Activated naive CD4-positive, alpha-beta T cell treated with anti-CD3 and anti-CD28 coated beads, Interleukin-2, amount 50 U/mL, for 72 hours (primary cell): ENCODE measurements around the gene PDXK. TPM values are rescaled to one million over a fixed set of nuclear protein-coding genes. Genes with fewer than 3 reads are reported as not detected.

ENCODE experiments used
- ATAC-seq, 2 donors: fragments of 150-1000 bp; cut with Tn5 transposase; 2 replicates each; pipeline ENCODE4 v1.10.0; 2021; ENCODE audit warnings: mild to moderate bottlenecking in 2 of 2, moderate library complexity in 2 of 2
- DNase-seq, 2 donors: peaks; one replicate each; pipeline ENCODE4 v3.0.0; 2021 to 2022; ENCODE audit warnings: low spot score in 2 of 2
- H3K27ac Mint-ChIP-seq, 2 donors: one replicate each; pipeline ENCODE4 v1.8.0; 2022; ENCODE audit warnings: mild to moderate bottlenecking in 2 of 2, mixed read lengths in 2 of 2
- H3K36me3 Mint-ChIP-seq, 2 donors: one replicate each; pipeline ENCODE4 v1.8.0; 2022; ENCODE audit warnings: mixed read lengths in 2 of 2
- H3K9me3 Mint-ChIP-seq, 2 donors: one replicate each; pipeline ENCODE4 v1.8.0; 2022; ENCODE audit warnings: mixed read lengths in 2 of 2
- total RNA-seq, 2 donors: library from RNA; stranded (reverse); gene quantifications; one replicate each; pipeline ENCODE4 v1.2.3, GENCODE V29; 2022

Gene PDXK
- total RNA-seq, 2 donors from 2014 or later = 70.3 to 121 TPM

- no peaks in the 10 kb centered on the region for H3K9me3 Mint-ChIP-seq
- DNase-seq = no peak
- no peak overlapping the region for H3K27ac Mint-ChIP-seq
- H3K36me3 Mint-ChIP-seq = no peaks in the 10 kb centered on the region
- ATAC-seq = no peak
These were observed 43.6 kb downstream of the PDXK start for GRCh38 chr21:43762303-43763128.

GRCh38 chr21:43763901-43764523 lies 45.1 kb downstream of the PDXK start:
- ATAC-seq (no peak), DNase-seq (no peak)
- peak overlapping the region in 1 of 2 donors; percentile 37 for H3K27ac Mint-ChIP-seq
- no peaks in the 10 kb centered on the region for H3K36me3 Mint-ChIP-seq
- no peaks in the 10 kb centered on the region for H3K9me3 Mint-ChIP-seq

GRCh38 chr21:43764576-43765495 lies 45.9 kb downstream of the PDXK start:
- DNase-seq (no peak), ATAC-seq (no peak)
- no peaks in the 10 kb centered on the region for H3K36me3 Mint-ChIP-seq
- no peaks in the 10 kb centered on the region for H3K9me3 Mint-ChIP-seq
- peak overlapping the region in 1 of 2 donors; percentile 60 for H3K27ac Mint-ChIP-seq

- peaks cover 0 to 9% of the 10 kb centered on the region in 2 donors for H3K36me3 Mint-ChIP-seq
- H3K27ac Mint-ChIP-seq = peak overlapping the region in 1 of 2 donors; percentile 69
- DNase-seq (no peak), ATAC-seq (no peak)
- H3K9me3 Mint-ChIP-seq = no peaks in the 10 kb centered on the region
These were observed 48.0 kb downstream of the PDXK start for GRCh38 chr21:43766734-43767497.

- Mint-ChIP-seq H3K36me3 (peaks cover 0 to 9% of the 10 kb centered on the region in 2 donors), H3K27ac (peak overlapping the region; percentile 69 to 81), H3K9me3 (no peaks in the 10 kb centered on the region)
- ATAC-seq (no peak), DNase-seq (no peak)
These were observed 48.6 kb downstream of the PDXK start for GRCh38 chr21:43767498-43767983.

DNA sequence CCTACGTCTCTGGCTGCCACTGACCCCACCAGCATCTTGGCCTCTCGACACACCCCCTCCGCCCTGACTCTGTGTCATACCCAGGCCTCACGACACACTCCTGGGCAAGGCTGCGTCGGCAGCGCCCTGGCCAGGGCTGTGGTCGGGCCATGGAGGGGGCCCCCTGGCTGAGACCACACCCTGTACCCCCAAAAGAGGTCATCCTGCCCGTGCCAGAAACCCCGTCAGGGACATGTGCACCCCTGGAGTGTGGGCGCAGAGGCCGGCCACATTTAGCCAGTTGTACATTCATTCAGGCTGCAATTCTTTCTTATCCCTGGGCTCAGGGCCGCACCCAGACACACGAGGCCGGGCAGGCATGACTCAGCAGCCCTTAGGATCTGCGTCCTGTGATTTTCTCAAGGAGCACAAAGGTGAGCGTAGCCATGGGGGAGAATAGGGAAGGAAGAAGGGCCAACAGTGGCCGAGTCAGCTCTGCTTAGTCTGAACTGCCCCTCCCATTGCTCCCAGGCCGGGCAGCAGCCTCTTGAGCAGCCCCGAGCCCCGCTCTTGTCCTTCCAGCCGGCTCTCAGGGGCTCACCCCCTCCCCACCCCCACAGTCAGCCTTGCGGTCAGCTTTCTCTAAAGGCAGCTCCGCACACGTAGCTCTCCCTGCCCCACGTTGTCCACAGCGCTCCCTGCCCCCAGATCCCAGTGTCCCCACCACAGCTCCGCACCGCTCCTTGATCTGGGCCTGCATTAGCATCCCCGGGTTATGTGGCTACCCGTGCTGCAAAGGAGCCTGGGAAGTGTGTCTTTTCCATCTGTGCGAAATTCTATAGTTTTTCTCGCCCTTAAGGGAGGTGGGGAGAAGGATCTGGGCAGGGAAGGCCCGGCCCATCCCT lies 49.3 kb downstream of the PDXK start:
- ATAC-seq (peak in 1 of 2 donors; percentile 8), DNase-seq (no peak)
- H3K27ac Mint-ChIP-seq = peak overlapping the region; percentile 69 to 81
- peaks cover 2 to 13% of the 10 kb centered on the region in 2 donors for H3K36me3 Mint-ChIP-seq
- H3K9me3 Mint-ChIP-seq = no peaks in the 10 kb centered on the region

GRCh38 chr21:43768868-43769167 lies 49.9 kb downstream of the PDXK start:
- Mint-ChIP-seq H3K9me3 (no peaks in the 10 kb centered on the region), H3K36me3 (peaks cover 7 to 19% of the 10 kb centered on the region in 2 donors), H3K27ac (no peak overlapping the region)
- no peak for DNase-seq
- ATAC-seq = peak in 1 of 2 donors; percentile 14

GRCh38 chr21:43769325-43769958 lies 50.5 kb downstream of the PDXK start:
- Mint-ChIP-seq H3K36me3 (peaks cover 11 to 23% of the 10 kb centered on the region in 2 donors), H3K27ac (peak overlapping the region in 1 of 2 donors; percentile 72), H3K9me3 (no peaks in the 10 kb centered on the region)
- ATAC-seq = no peak
- no peak for DNase-seq

- H3K27ac Mint-ChIP-seq = no peak overlapping the region
- peaks cover 15 to 23% of the 10 kb centered on the region in 2 donors for H3K36me3 Mint-ChIP-seq
- ATAC-seq = no peak
- no peak for DNase-seq
- no peaks in the 10 kb centered on the region for H3K9me3 Mint-ChIP-seq
These were observed 51.2 kb downstream of the PDXK start for GRCh38 chr21:43770066-43770655.

DNA sequence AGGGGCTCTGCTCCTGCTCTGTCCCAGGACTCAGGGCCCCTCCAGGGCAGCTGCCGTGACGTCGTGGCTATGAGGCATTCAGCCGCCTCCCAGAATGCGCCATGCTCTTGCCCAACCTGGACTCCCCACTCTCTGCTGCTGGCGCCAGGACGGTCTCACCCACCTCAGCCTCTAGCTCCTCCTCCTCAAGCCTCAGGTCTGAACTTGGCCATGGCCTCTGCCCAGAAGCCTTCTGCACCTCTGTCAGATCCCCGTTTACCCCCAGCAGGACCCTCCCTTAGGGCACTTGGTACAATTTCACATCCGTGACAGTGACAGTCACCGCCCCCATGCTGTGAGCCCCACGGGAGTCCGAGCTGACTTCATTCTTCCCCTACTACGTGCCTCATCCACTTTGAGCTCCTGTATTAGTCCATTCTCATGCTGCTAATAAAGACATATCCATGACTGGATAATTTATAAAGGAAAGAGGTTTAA lies 52.3 kb downstream of the PDXK start:
- no peak for DNase-seq
- Mint-ChIP-seq H3K27ac (peak overlapping the region in 1 of 2 donors; percentile 50), H3K9me3 (no peaks in the 10 kb centered on the region), H3K36me3 (peaks cover 22 to 29% of the 10 kb centered on the region in 2 donors)
- no peak for ATAC-seq

- peak overlapping the region in 1 of 2 donors; percentile 50 for H3K27ac Mint-ChIP-seq
These were observed 52.9 kb downstream of the PDXK start for GRCh38 chr21:43771698-43772424.

GRCh38 chr21:43772425-43772821 lies 53.5 kb downstream of the PDXK start:
- H3K36me3 Mint-ChIP-seq = peaks cover 22 to 29% of the 10 kb centered on the region in 2 donors
- no peaks in the 10 kb centered on the region for H3K9me3 Mint-ChIP-seq
- no peak overlapping the region for H3K27ac Mint-ChIP-seq
- ATAC-seq (no peak), DNase-seq (no peak)

More at GRCh38 chr21:43771698-43772424, 52.9 kb downstream of the PDXK start:
- peaks cover 22 to 29% of the 10 kb centered on the region in 2 donors for H3K36me3 Mint-ChIP-seq
- no peak for DNase-seq
- no peaks in the 10 kb centered on the region for H3K9me3 Mint-ChIP-seq
- no peak for ATAC-seq

GRCh38 chr21:43774163-43774562 lies 55.2 kb downstream of the PDXK start:
- DNase-seq (no peak), ATAC-seq (no peak)
- H3K9me3 Mint-ChIP-seq = no peaks in the 10 kb centered on the region
- H3K36me3 Mint-ChIP-seq = peaks cover 22 to 29% of the 10 kb centered on the region in 2 donors
- H3K27ac Mint-ChIP-seq = no peak overlapping the region

DNA sequence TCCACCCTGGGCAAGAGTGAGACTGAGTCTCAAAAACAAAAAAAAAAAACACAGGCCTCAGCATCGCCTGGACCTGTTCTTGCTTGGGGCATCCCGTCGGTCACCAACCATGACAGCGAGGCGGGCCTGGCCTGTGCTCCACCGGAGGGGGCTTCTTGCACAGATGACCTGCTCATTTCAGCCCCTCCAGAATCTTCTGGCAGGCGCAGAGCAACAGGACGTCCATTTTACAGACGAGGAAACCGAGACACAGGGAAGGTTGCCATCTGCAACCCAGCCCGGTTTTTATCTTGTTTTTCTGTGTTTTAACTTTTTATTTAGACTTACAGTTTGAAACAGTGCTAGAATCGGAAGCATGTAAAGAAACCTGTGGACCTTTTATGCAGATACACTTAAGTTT lies 56.3 kb downstream of the PDXK start:
- H3K27ac Mint-ChIP-seq = peak overlapping the region; percentile 47 to 81
- H3K9me3 Mint-ChIP-seq = no peaks in the 10 kb centered on the region
- peaks cover 22 to 29% of the 10 kb centered on the region in 2 donors for H3K36me3 Mint-ChIP-seq
- no peak for ATAC-seq
- no peak for DNase-seq
